ENCODE measurements around the gene TSPAN10. TPM values are rescaled to one million over a fixed set of nuclear protein-coding genes. Genes with fewer than 3 reads are reported as not detected.

The TSPAN10 gene
- total RNA-seq, 1 experiment from 2014 or later = 1.2 TPM

DNA sequence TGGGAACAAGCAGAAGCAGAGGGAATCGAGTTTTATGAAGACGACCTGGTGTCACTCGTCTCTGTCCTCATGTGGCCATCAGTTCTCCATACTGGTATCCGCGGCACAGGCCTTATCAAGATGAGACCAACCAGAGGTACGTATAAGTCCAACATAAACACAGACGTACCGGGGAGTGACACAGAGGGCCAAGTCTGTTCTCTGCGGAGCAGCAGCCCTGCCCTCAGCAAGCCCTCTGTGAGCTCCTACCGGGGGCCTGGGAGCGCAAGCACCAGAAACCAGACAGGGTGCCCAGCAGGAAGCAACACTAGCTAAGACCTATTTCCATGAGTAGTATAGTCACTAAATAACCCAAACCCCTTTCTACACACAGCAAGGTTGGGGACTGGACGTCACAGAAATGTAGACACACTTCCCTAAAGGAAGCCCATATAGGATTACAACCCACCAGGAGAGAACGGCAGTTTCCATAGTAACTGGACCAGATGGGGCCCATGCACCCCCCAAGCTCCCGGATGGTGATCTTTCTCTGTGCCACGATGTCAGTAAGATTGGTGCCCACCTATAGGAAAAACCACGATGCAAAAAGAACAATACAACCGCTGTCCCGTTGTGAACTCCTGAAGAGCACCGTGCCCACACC is 45.7 kb downstream of the TSPAN10 start:
- H3K14ac ChIP-seq (ENCODE audit: insufficient read depth, low read length) = no peak overlapping the region
- no peak overlapping the region for H3T11ph ChIP-seq (ENCODE audit: low read length)
- H3K9ac ChIP-seq (ENCODE audit: extremely low read depth, insufficient read length, low read length) = peak overlapping the region; percentile 71
- no peak overlapping the region for H3K56ac ChIP-seq (ENCODE audit: insufficient read length, low read depth, low read length)
- H3K79me1 ChIP-seq (ENCODE audit: insufficient read depth, low read depth, low read length, poor library complexity, severe bottlenecking) = peaks cover 8% of the 10 kb centered on the region
- H2AK5ac ChIP-seq (ENCODE audit: insufficient read length, low read length) = no peak overlapping the region
- peaks cover 10% of the 10 kb centered on the region for H3K23me2 ChIP-seq (ENCODE audit: insufficient read length, low read depth, low read length, poor library complexity, severe bottlenecking)
- no peak overlapping the region for H3K4ac ChIP-seq (ENCODE audit: low read depth, low read length)
- H3K27ac Mint-ChIP-seq = peak overlapping the region in 2 of 3 experiments; percentile 62 to 74; a peak in 4 of 7 replicates
- H3K9me3 ChIP-seq (ENCODE audit: control insufficient read depth, low read depth, low read length) = no peaks in the 10 kb centered on the region
- H3K9me3 Mint-ChIP-seq = no peaks in the 10 kb centered on the region
- no peak overlapping the region for H3K27ac ChIP-seq (ENCODE audit: insufficient read length, low read depth, low read length)
- no peaks in the 10 kb centered on the region for H3K27me3 ChIP-seq (ENCODE audit: insufficient read depth, low read length)
- H3K4me3 Mint-ChIP-seq = peak overlapping the region; percentile 86 to 89
- H4K8ac ChIP-seq (replicated peaks; ENCODE audit: insufficient read length, low read depth, low read length) = no peak overlapping the region
- no peak overlapping the region for H3K23ac ChIP-seq (ENCODE audit: insufficient read length, low read depth, low read length)
- no peak overlapping the region for H3K18ac ChIP-seq (ENCODE audit: insufficient read length, low read depth, low read length)
- H2BK120ac ChIP-seq (ENCODE audit: low read depth, low read length, poor library complexity, severe bottlenecking) = no peak overlapping the region
- no peak overlapping the region for H2BK20ac ChIP-seq (ENCODE audit: low read depth, low read length, poor library complexity, severe bottlenecking)
- H4K20me1 ChIP-seq (ENCODE audit: control insufficient read depth, insufficient read depth, insufficient read length) = no peaks in the 10 kb centered on the region
- H3K79me2 ChIP-seq (ENCODE audit: insufficient read depth, low read length) = peaks cover 9% of the 10 kb centered on the region; the same call in 1 of the 2 replicates
- no peak overlapping the region for H4K5ac ChIP-seq (ENCODE audit: insufficient read length, low read depth, low read length)
- no CpG with 5 or more reads among the region's 19 CpGs for WGBS (ENCODE audit: extremely low coverage, insufficient read length, low lambda C conversion rate)
- H4K91ac ChIP-seq (ENCODE audit: insufficient read length, low read depth, low read length) = no peak overlapping the region
- no peaks in the 10 kb centered on the region for H3K4me1 ChIP-seq (ENCODE audit: insufficient read depth, low read length)
- H3K4me1 Mint-ChIP-seq = peaks cover 14 to 20% of the 10 kb centered on the region in 2 experiments
- peaks cover 13 to 37% (median 29%) of the 10 kb centered on the region in 3 experiments for H3K36me3 Mint-ChIP-seq (ENCODE audit: insufficient read depth in 1 of 3, low read depth in 3 of 3)
- no peak overlapping the region for H2AFZ ChIP-seq (ENCODE audit: low read length)
- peak overlapping the region; percentile 91 for H3K4me2 ChIP-seq (ENCODE audit: insufficient read depth, insufficient read length, low read length)
- DNase-seq = no peak
- H3K27me3 Mint-ChIP-seq (ENCODE audit: low read depth) = no peaks in the 10 kb centered on the region
- no peak overlapping the region for H2BK5ac ChIP-seq (ENCODE audit: insufficient read length, low read length)
- H2BK15ac ChIP-seq (ENCODE audit: low read depth, low read length) = no peak overlapping the region
- H2BK12ac ChIP-seq (ENCODE audit: insufficient read length, low read depth, low read length) = no peak overlapping the region
- TF ChIP-seq, protein P1, sequence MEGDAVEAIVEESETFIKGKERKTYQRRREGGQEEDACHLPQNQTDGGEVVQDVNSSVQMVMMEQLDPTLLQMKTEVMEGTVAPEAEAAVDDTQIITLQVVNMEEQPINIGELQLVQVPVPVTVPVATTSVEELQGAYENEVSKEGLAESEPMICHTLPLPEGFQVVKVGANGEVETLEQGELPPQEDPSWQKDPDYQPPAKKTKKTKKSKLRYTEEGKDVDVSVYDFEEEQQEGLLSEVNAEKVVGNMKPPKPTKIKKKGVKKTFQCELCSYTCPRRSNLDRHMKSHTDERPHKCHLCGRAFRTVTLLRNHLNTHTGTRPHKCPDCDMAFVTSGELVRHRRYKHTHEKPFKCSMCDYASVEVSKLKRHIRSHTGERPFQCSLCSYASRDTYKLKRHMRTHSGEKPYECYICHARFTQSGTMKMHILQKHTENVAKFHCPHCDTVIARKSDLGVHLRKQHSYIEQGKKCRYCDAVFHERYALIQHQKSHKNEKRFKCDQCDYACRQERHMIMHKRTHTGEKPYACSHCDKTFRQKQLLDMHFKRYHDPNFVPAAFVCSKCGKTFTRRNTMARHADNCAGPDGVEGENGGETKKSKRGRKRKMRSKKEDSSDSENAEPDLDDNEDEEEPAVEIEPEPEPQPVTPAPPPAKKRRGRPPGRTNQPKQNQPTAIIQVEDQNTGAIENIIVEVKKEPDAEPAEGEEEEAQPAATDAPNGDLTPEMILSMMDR (conservative IDR thresholded peaks at IDR 0.05) = no peak

Data from H9 (cell line).